ENCODE measurements around the gene TMED5.

The TMED5 gene

DNA sequence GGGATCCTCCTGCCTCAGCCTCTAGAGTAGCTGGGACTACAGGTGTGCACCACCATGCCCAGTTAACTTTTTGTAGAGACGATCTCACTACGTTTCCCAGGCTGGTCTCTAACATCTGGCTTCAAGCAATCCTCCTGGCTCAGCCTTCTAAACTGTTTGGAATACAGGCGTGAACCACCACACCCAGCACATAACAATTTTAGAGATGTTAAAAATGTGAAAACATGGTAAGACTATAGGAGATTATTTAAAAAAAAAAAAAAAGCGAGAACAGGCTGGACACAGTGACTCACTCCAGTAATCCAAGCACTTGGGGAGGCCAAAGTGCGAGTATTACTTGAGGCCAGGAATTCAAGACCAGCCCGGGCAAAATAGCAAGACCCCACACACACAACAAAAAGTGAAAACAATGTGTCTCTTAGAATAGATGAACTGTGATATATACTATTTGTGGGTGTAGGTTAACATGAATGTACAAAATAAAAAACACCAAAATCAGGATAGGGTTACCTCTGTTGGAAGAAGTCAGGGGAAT, 19.9 kb upstream of the TMED5 start:
- no peaks in the 10 kb centered on the region for H3K4me1 ChIP-seq
- H3K9me3 ChIP-seq (ENCODE audit: control insufficient read depth, low read length): no peaks in the 10 kb centered on the region
- H2AFZ ChIP-seq: no peak overlapping the region
- H3K9ac ChIP-seq: no peak overlapping the region
- H3K79me2 ChIP-seq: no peaks in the 10 kb centered on the region
- no peak overlapping the region for H3K4me2 ChIP-seq (ENCODE audit: low read length)
- no peaks in the 10 kb centered on the region for H3K36me3 ChIP-seq (ENCODE audit: control insufficient read depth, insufficient read depth, low read length)
- H3K27ac ChIP-seq: no peak overlapping the region
- no peak for TF ChIP-seq CTCF (IDR thresholded peaks at IDR 0.05)
- H3K4me3 ChIP-seq (ENCODE audit: low read depth, low read length): no peak overlapping the region
- H3K27me3 ChIP-seq (ENCODE audit: control insufficient read depth, insufficient read depth, low read length): no peaks in the 10 kb centered on the region

GRCh38 chr1:93199150-93199549, 18.9 kb upstream of the TMED5 start:
- no peaks in the 10 kb centered on the region for H3K4me1 ChIP-seq
- no peak overlapping the region for H2AFZ ChIP-seq
- H3K79me2 ChIP-seq: no peaks in the 10 kb centered on the region
- H3K9me3 ChIP-seq (ENCODE audit: control insufficient read depth, low read length): no peaks in the 10 kb centered on the region
- no peak overlapping the region for H3K4me3 ChIP-seq (ENCODE audit: low read depth, low read length)
- H3K36me3 ChIP-seq (ENCODE audit: control insufficient read depth, insufficient read depth, low read length): no peaks in the 10 kb centered on the region
- TF ChIP-seq CTCF (IDR thresholded peaks at IDR 0.05): no peak
- H3K9ac ChIP-seq: no peak overlapping the region
- H3K27ac ChIP-seq: no peak overlapping the region
- H3K27me3 ChIP-seq (ENCODE audit: control insufficient read depth, insufficient read depth, low read length): no peaks in the 10 kb centered on the region
- no peak overlapping the region for H3K4me2 ChIP-seq (ENCODE audit: low read length)

DNA sequence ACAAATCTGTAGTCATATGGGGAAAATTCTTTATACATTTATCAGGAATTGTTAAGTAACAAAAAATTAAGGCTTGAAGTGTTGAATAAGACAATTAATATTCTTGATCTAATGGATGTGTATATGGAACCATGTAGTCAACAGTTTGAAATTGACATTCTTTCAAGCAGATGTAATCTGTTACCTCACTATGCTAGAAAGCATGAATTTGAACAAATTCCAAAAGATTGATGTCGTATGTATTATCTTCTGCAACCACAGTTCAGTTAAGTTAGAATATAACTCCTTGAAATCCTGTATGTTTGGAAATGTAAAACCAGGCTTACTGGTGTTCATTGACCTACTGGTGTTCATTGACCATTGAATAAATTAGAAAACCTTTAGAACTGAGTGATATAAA, 16.4 kb upstream of the TMED5 start:
- Histone ChIP-seq H3K27ac (no peak overlapping the region), H3K79me2 (no peaks in the 10 kb centered on the region), H2AFZ (no peak overlapping the region), H3K9me3 (ENCODE audit: control insufficient read depth, low read length) (no peaks in the 10 kb centered on the region), H3K4me2 (ENCODE audit: low read length) (no peak overlapping the region), H3K4me1 (no peaks in the 10 kb centered on the region), H3K27me3 (ENCODE audit: control insufficient read depth, insufficient read depth, low read length) (no peaks in the 10 kb centered on the region), H3K4me3 (ENCODE audit: low read depth, low read length) (no peak overlapping the region), H3K36me3 (ENCODE audit: control insufficient read depth, insufficient read depth, low read length) (no peaks in the 10 kb centered on the region), H3K9ac (no peak overlapping the region)
- no peak for TF ChIP-seq CTCF (IDR thresholded peaks at IDR 0.05)

GRCh38 chr1:93194231-93194990, 14.2 kb upstream of the TMED5 start:
- no peaks in the 10 kb centered on the region for H3K27me3 ChIP-seq (ENCODE audit: control insufficient read depth, insufficient read depth, low read length)

More at GRCh38 chr1:93194231-93194990, 14.2 kb upstream of the TMED5 start:
- Histone ChIP-seq H3K27ac (no peak overlapping the region), H3K79me2 (no peaks in the 10 kb centered on the region), H3K36me3 (ENCODE audit: control insufficient read depth, insufficient read depth, low read length) (no peaks in the 10 kb centered on the region), H3K9me3 (ENCODE audit: control insufficient read depth, low read length) (no peaks in the 10 kb centered on the region), H2AFZ (no peak overlapping the region), H3K4me1 (no peaks in the 10 kb centered on the region), H3K9ac (no peak overlapping the region), H3K4me2 (ENCODE audit: low read length) (no peak overlapping the region), H3K4me3 (ENCODE audit: low read depth, low read length) (no peak overlapping the region)
- TF ChIP-seq CTCF (IDR thresholded peaks at IDR 0.05): no peak
